SHP77 treated with DMSO at 0.1 percent for 48 hours (cell line): Measurements from ENCODE around the gene RNF187.
A peak's percentile ranks its signal among the peaks of the same experiment; 100 is the strongest.

ENCODE experiments used
- DNase-seq: peaks from one replicate; lab custom pipeline; 2025; lab: John Stamatoyannopoulos, UW

RNF187 gene

GRCh38 chr1:228487336-228488124, at the start of gene RNF187:
Gene RNF187, plus strand, starts transcription at chr1:228487382.
- no peak for DNase-seq

GRCh38 chr1:228437424-228437962, 49.7 kb upstream of the RNF187 start:
- no peak for DNase-seq

GRCh38 chr1:228438266-228438665, 48.9 kb upstream of the RNF187 start:
- DNase-seq: no peak

GRCh38 chr1:228440761-228441500, 46.3 kb upstream of the RNF187 start:
- DNase-seq: no peak

- DNase-seq: no peak
Observed at GRCh38 chr1:228443395-228443794, 43.8 kb upstream of the RNF187 start.

GRCh38 chr1:228445490-228445842, 41.7 kb upstream of the RNF187 start:
- no peak for DNase-seq

GRCh38 chr1:228445843-228446650, 41.1 kb upstream of the RNF187 start:
- no peak for DNase-seq

GRCh38 chr1:228446852-228447251, 40.3 kb upstream of the RNF187 start:
- no peak for DNase-seq

- no peak for DNase-seq
Observed at GRCh38 chr1:228448372-228448771, 38.8 kb upstream of the RNF187 start.

- no peak for DNase-seq
Observed at GRCh38 chr1:228450200-228450599, 37.0 kb upstream of the RNF187 start.

GRCh38 chr1:228452194-228453021, 34.8 kb upstream of the RNF187 start:
- DNase-seq: no peak

GRCh38 chr1:228453022-228453560, 34.1 kb upstream of the RNF187 start:
- DNase-seq: no peak

- no peak for DNase-seq
Observed at GRCh38 chr1:228453614-228454013, 33.6 kb upstream of the RNF187 start.

GRCh38 chr1:228454238-228454637, 32.9 kb upstream of the RNF187 start:
- DNase-seq: no peak

- DNase-seq: no peak
Observed at GRCh38 chr1:228455715-228456114, 31.5 kb upstream of the RNF187 start.

- DNase-seq: no peak
Observed at GRCh38 chr1:228456252-228457016, 30.7 kb upstream of the RNF187 start.

- no peak for DNase-seq
Observed at GRCh38 chr1:228457017-228457395, 30.2 kb upstream of the RNF187 start.

- peak; percentile 98 for DNase-seq
Observed at GRCh38 chr1:228457396-228458176, 29.6 kb upstream of the RNF187 start.
